HG03342 (cell line): Measurements from ENCODE around the gene SLC38A3.

Source experiments
- ATAC-seq: cut with Tn5 transposase; IDR thresholded peaks from one replicate; pipeline ENCODE4 v1.9.1; 2021; ENCODE audit warnings: mild to moderate bottlenecking, moderate library complexity; ENCODE audit not compliant: unreplicated experiment

SLC38A3 gene

DNA sequence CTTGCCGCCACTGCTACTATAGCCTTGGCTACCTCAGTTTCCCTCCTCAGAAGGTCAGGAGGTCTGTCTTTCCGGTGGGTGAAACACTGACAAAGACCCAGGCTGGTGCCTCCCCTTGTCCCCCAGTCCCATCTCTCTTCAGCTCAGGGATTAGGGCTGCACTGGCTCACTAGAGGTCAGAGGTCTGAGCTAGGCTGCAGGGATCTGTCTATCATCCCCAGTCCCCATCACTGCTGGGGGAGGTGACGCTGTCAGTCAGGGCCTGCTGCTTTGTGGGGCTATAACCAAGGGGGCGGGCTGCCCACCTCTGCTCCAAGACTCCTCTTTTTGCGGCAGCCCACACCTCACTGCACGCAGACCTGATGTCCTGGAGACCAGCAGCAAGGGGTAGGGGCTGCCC, 36.3 kb upstream of the SLC38A3 start:
- no peak for ATAC-seq

DNA sequence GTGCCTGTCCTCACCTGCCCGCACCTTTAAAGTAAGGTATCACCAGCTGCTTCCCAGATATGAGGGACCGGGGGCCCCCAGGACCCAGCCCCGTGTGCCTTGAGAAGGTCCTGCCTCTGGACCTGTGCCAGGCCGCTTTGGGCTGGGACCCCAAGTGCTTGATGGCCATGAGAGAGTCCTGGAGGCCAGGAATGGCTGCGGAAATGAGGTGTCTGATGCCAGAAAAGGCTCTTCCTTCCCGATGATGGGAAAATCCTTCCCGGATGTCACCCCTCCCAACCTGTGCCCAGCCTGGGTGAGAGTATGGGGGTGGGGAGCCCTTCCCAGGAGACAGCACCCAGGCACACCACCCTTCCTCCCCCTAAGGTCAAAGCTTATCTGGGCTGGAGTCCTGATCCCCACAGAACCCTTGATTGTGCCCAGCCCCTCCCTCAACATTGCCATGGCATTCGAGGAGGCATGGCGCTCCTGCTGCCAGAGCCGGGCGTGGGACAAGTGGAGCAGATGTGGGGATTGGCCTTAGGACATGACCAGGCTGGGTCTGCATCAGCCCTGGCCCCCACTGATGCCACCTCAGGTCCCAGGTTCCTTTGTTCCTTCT, 35.7 kb upstream of the SLC38A3 start:
- no peak for ATAC-seq

DNA sequence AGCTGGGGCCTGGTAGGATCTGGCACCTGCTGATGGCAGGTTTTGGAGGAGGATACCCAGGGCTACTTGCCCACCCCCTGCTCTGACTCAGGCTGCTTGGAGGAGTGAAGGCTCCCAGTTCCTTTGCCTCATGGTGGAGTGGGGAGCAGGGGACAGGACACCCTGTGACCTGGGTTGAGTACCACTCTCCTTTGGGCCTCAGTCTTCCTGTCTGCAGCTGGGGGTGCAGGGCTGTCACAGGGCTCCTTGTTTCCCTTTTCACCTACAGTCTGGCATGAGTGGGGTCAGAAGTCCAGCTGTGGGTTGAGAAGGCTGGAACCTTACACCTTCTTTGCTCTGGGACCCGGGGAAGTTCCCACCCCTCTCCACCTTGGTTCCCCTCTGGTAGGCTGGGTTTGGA, 35.2 kb upstream of the SLC38A3 start:
- ATAC-seq: no peak

DNA sequence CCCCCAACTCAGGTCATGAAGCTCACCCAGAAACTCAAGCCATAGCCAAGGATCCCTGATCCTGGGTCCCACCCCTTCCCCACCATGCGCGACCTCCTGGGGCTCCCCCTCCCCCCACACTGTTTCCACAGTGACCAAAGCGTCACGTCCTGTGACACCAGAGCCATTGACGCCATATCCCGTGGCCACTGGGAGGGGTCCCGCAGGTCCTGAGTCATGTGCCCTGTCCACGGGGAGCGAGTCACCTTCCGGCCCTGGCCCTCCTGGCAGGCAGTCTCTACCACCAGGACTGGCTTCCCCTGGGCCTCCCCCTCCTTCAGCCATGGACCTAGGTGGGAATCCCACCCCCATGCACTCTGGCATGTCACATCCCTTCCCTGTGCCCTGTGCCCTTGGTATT, 34.4 kb upstream of the SLC38A3 start:
- ATAC-seq: no peak

DNA sequence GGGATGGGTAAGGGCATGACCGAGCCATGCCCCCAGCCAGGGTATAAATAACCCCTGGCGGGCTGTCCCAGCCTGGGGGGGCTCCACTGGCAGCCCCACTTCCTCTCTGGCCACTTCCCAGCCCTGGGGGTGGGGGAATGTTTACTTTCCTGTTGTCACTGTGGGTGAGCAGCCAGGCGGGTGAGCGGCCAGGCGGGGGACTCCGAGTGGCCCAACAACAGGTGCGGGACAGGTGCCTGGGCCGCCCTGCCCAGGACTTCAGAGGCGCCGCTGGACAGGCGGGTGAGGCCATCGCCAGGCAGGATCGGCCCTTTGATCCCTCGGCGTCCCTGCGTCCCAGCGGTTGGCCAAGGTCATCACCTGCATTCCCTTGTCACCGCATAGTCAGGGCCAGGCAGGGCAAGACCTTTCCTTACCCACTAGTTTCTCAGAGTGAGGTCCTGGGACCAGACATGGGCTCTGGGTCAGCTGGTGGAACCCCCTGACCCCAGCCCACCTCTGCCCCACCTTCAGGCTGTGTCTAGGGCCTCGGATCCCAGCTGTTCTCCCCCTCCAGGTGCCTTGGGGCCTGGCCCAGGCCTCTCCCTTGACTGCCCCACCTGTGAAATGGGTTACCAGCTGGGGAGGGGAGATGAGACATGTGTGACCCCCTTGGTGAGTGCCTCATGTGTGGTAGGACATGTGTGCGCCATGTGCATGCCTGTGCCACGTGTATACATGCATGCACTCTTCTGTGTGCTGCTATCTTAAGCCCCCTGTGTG, 33.4 kb upstream of the SLC38A3 start:
- no peak for ATAC-seq

DNA sequence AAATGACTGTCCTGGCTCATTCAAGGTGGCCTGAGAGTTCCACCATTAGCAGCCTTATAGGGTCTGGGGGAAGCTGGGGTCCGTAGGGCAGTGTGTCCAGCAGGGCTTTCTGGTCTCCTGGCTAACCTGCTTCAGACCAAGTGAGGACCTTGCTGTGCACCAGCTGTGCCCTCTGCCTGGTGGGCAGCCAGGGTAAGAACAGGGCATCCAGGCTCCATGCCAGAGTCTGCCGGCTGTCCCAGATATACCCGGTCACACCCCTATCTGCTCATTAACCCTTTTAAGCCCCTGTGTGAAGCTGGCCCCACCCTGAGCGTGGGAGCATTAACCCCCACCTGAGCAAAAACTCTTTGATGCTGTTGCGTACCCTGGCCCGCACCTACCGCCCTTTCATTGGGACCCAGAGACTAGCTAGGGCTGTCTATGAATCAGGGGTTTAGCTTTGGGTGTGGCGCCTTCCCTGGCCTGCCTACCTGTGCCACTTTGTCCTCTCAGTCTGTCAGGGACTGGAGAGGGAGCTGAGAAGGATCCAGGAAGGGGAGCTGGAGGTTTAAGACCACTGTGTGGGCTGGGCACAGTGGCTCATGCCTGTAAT, 32.3 kb upstream of the SLC38A3 start:
- ATAC-seq: no peak

DNA sequence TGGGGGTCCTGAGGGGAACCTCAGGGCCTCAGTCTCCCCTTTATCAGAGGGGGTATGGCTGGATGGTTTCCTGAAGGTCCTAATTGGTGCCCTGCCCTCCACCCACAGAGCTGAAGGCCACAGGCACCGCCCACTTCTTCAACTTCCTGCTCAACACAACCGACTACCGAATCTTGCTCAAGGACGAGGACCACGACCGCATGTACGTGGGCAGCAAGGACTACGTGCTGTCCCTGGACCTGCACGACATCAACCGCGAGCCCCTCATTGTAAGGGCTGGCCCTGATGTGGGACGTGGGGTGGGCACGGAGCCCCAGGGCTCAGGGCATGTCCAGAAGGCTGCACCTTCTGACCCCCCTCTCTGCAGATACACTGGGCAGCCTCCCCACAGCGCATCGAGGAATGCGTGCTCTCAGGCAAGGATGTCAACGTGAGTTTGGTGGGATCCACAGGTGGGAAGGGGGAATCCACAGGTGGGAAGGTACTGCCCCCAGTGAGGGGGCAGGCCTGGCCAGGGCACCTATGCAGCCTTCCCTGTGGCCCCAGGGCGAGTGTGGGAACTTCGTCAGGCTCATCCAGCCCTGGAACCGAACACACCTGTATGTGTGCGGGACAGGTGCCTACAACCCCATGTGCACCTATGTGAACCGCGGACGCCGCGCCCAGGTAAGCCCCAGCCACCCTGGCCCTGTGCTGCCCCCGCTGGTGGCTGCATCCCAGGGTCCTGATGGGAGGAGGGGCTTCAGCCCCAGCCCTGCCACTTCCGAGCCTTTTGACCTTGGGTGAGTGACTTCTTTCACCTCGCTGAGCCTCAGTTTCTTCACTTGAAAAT, 31.2 kb upstream of the SLC38A3 start:
- ATAC-seq: no peak

DNA sequence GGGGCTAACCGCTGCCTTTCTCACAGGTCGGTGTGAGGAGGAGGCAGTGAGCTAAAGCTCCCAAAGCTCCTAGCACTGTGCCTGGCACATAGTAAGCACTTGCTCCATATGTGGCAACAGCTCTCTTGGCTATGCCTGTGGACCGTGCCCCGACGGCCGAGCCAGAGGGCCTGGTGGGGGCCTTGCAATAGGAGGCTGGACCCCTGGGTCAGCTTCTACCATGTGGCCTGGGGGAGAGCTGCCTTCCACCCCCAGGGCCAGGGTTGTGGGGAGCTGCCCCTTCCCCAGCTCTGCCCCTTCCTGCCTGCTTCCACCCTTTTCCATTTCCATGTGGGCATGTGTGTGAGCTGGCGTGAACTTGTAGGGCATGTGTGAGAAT, 30.6 kb upstream of the SLC38A3 start:
- no peak for ATAC-seq

DNA sequence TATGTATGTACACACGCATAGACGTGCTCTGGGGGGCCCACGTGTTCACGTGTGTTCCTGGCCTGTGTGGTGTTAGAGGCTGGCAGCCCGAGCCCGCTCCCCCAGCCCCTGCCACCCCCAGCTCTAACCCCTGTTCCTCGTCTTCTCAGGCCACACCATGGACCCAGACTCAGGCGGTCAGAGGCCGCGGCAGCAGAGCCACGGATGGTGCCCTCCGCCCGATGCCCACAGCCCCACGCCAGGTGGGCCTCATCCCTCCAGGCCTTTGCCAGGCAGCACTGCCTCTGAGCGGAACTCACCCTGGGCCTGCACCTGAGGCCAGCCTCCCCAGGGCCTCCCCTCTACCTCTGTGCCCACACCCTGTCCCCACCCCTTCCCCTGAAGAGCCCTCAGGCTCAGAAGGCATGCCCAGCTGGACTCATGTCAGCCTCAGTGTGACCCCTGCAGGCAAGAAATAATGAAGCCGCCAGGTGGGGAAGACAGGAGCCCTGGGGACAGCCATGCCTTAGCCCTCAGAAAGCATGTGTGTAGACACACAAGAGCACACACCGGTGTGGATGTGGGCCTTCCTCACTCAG, 30.0 kb upstream of the SLC38A3 start:
- ATAC-seq: no peak

DNA sequence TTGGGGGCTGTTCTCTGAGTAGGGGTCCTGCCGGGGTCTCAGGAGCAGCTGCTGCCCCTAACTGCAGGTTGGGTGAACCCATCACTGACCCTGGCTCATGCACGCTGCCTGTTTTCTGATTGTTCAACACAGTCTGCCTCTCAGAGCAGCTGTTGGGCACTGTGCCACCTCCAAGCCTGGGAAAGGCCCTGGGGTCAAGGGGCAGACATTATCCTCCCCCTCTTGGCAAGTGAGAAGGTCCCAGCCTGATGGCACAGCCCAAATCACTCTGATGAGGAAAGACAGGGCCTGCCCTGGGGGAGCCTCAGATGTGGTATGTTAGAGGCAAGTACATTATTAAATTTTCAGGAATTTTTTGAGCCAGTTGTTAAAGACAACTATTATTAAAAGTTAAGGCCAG, 27.7 kb upstream of the SLC38A3 start:
- ATAC-seq: no peak

DNA sequence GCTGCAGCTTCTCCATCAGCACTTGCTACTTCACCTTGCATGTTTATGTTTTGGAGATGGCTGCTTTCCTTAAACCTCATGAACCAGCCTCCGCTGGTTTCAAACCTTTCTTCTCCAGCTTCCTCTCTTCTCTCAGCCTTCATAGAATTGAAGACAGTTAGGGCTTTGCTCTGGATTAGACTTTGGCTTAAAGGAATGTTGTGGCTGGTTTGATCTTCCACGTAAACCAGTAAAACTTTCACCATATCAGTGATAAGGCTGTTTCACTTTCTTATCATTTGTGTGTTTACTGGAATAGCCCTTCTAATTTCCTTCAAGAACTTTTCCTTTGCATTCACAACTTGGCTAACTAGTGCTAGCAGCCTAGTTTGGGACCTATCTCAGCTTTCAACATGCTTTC, 25.4 kb upstream of the SLC38A3 start:
- ATAC-seq: no peak

DNA sequence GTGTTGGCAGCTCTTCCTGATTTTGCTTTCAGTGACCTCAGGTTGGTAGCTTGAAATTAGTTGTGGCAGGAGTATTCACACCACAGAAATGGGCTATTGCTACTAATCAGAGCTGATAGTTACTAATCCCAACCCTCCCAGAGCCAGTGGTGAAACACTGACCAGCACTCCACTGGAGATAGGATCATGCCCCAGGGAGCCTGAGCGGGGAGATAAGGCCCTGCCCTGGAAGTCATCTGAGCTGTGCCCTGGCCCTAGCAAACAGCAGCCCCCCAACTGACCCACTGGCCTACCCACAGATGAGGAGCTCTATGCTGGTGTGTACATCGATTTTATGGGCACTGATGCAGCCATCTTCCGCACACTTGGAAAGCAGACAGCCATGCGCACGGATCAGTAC, 23.1 kb upstream of the SLC38A3 start:
- ATAC-seq: no peak

DNA sequence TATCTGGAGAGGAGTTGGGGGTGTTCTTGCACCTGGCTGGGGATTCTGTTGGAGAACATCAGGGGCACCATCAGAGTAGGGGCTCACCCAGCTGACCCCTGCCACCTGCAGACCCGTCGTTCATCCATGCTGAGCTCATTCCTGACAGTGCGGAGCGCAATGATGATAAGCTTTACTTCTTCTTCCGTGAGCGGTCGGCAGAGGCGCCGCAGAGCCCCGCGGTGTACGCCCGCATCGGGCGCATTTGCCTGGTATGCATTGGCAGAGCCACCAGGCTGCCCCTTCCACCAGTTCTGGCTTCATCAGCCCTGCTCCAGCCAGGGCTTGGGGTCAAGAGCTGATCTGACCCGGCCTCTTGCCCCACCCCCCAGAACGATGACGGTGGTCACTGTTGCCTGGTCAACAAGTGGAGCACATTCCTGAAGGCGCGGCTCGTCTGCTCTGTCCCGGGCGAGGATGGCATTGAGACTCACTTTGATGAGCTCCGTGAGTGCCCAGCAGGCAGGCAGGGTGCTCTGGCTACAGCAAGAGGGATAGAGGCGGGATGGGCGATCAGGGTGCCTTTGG, 22.5 kb upstream of the SLC38A3 start:
- ATAC-seq: no peak

DNA sequence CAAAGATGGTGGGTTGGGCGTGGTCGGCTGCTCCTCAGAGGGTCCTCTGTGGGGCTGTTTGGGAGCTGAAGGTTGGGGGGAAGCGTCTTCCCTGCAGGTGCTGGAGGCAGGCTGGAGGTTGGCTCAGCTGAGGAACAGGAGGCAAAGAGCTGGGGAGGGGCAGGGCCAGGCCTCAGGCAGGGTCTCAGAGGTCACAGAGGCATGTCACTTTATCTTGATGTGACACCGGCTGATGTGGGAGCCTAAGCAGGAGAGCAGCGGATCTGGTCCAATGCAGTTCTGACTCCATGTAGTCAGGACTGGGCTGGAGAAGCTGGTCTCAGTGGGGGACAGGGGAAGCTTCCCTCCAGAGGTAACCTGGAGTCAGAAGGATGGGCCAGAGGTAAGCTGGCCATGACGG, 21.3 kb upstream of the SLC38A3 start:
- ATAC-seq: no peak

DNA sequence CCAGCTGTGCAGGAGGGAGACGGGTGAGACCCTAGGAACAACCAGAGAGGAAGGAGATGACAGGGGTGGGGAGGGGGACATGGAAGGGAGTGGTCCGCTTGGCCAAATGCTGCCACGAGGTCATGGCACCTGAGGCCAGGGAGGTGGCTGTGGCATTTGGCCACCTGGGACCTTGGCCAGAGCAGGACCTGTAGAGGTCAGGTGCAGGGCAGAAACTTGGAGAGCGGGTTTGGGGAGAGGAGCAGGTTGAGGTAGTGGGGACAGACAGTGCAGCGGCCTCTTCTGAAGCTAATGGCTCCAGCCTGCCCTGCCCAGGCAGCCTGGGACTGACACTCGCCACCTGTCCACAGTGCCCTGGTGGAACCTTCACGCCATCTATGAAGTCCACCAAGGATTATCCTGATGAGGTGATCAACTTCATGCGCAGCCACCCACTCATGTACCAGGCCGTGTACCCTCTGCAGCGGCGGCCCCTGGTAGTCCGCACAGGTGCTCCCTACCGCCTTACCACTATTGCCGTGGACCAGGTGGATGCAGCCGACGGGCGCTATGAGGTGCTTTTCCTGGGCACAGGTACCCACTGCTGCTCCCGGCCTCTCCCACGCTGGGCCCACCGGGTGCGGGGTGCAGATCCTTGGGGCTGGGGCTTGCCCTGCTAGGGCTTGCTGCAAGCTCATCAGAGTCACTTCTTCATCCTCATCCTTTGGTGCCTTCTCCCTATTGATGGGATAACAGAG, 20.7 kb upstream of the SLC38A3 start:
- ATAC-seq: no peak

DNA sequence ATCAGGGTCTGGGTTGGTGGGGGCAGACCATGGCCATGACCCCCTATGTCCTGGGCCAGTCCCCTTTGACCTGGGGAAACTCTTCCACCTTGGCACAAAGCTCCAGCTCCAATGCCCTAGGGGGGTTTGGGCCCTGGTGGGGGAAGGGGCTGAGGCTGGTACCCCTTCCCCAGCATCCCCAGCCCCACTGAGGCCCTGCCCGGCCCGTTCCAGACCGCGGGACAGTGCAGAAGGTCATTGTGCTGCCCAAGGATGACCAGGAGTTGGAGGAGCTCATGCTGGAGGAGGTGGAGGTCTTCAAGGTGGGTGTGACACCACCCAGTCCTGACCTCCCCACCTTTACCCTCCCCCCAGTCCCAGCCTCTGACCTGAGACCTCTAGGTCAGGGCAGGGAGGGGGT, 19.8 kb upstream of the SLC38A3 start:
- no peak for ATAC-seq

DNA sequence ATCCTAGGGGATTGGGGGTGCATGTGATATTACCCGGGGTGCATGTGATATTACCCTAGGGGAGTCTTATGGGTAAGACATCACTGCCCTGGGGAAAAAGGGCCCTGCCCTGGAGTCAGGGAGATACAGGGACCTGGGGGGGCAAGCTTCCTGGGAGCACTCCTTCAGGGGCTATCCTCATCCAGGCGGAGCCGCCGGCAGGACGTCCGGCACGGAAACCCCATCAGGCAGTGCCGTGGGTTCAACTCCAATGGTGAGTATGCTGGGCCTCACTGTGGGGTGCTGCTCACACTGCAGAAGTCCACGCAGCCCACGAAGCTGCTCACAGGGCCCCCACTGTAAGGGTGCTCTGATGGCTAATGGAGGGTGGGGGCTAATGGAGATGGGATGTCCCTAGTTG, 19.0 kb upstream of the SLC38A3 start:
- no peak for ATAC-seq

DNA sequence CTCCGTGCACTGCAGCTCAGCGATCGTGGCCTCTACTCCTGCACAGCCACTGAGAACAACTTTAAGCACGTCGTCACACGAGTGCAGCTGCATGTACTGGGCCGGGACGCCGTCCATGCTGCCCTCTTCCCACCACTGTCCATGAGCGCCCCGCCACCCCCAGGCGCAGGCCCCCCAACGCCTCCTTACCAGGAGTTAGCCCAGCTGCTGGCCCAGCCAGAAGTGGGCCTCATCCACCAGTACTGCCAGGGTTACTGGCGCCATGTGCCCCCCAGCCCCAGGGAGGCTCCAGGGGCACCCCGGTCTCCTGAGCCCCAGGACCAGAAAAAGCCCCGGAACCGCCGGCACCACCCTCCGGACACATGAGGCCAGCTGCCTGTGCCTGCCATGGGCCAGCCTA, 17.3 kb upstream of the SLC38A3 start:
- no peak for ATAC-seq

DNA sequence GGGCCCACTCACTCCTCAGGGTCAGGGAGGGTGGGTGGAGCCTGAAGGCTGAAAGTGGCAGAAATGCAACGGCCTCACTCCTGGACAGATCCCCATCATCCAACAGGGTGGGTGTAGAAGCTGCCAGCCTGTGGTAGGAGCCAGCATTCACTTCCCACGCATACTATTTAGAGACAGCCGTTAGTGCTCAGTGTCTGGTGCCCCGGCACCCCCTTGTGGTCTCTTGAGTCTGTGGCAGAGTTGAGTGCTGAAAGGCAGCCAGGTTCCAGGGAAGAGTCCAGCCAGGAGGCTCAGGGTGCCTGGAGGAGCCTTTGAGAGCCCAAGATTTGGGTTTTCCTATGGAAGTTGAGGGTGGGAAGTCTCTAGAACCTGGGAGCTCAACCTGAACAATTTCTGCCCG, 15.8 kb upstream of the SLC38A3 start:
- ATAC-seq: no peak

DNA sequence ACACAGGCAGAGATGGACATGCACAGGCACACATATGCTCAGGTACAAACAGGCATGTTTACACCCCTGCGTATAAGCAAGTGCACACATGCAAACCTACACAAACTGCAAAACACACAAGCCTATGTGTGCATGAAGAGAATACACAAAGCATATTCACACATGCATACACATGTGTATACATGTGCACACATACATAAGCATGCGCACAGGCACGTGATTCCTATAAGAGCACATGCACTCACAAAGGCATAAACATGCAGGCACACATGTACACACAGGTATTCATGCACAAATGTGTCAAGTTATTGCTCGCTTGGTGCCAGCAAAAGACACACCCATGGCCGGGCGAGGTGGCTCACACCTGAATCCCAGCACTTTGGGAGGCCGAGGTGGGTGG, 15.1 kb upstream of the SLC38A3 start:
- no peak for ATAC-seq
